ENCODE data around the gene C5AR1.

GRCh38 chr19:47341734-47342133 is 32.1 kb downstream of the C5AR1 start:
- TF ChIP-seq, protein P1, sequence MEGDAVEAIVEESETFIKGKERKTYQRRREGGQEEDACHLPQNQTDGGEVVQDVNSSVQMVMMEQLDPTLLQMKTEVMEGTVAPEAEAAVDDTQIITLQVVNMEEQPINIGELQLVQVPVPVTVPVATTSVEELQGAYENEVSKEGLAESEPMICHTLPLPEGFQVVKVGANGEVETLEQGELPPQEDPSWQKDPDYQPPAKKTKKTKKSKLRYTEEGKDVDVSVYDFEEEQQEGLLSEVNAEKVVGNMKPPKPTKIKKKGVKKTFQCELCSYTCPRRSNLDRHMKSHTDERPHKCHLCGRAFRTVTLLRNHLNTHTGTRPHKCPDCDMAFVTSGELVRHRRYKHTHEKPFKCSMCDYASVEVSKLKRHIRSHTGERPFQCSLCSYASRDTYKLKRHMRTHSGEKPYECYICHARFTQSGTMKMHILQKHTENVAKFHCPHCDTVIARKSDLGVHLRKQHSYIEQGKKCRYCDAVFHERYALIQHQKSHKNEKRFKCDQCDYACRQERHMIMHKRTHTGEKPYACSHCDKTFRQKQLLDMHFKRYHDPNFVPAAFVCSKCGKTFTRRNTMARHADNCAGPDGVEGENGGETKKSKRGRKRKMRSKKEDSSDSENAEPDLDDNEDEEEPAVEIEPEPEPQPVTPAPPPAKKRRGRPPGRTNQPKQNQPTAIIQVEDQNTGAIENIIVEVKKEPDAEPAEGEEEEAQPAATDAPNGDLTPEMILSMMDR (conservative IDR thresholded peaks at IDR 0.05), result no peak
- no peak for TF ChIP-seq EZH2 (IDR thresholded peaks at IDR 0.05; ENCODE audit: low read depth)

All from PC-9 (cell line).